OCI-M2 (cell line): ENCODE results near the gene ZNF771.

ENCODE experiments used
- DNase-seq: peaks from one replicate; lab custom pipeline; 2025; ENCODE audit not compliant: unreplicated experiment; lab: John Stamatoyannopoulos, UW

The ZNF771 gene

GRCh38 chr16:30407102-30407803, at the start of gene ZNF771:
Gene ZNF771, plus strand, starts transcription at chr16:30407606. Its CDS starts 448 bp downstream, at chr16:30408054.
- DNase-seq = peak; percentile 46

- no peak for DNase-seq
Measured at GRCh38 chr16:30357715-30358576, 49.5 kb upstream of the ZNF771 start.

GRCh38 chr16:30358577-30358936, 48.8 kb upstream of the ZNF771 start:
- DNase-seq = no peak

GRCh38 chr16:30358990-30359870, 48.2 kb upstream of the ZNF771 start:
- no peak for DNase-seq

GRCh38 chr16:30359871-30360170, 47.6 kb upstream of the ZNF771 start:
- DNase-seq = no peak

GRCh38 chr16:30361180-30361579, 46.2 kb upstream of the ZNF771 start:
- DNase-seq = no peak

GRCh38 chr16:30365200-30365599, 42.2 kb upstream of the ZNF771 start:
- no peak for DNase-seq

- no peak for DNase-seq
Measured at GRCh38 chr16:30366511-30366910, 40.9 kb upstream of the ZNF771 start.

- DNase-seq = no peak
Measured at GRCh38 chr16:30367349-30368009, 39.9 kb upstream of the ZNF771 start.

GRCh38 chr16:30368122-30368791, 39.1 kb upstream of the ZNF771 start:
- no peak for DNase-seq

- DNase-seq = no peak
Measured at GRCh38 chr16:30368792-30369090, 38.7 kb upstream of the ZNF771 start.

GRCh38 chr16:30369091-30369937, 38.1 kb upstream of the ZNF771 start:
- no peak for DNase-seq

GRCh38 chr16:30369938-30370455, 37.4 kb upstream of the ZNF771 start:
- no peak for DNase-seq

- DNase-seq = peak; percentile 98
Measured at GRCh38 chr16:30370456-30371247, 36.8 kb upstream of the ZNF771 start, which contains the start of gene TBC1D10B. Gene TBC1D10B, minus strand, starts transcription at chr16:30370494. Its CDS starts 311 bp downstream, at chr16:30370183.

GRCh38 chr16:30371248-30371816, 36.1 kb upstream of the ZNF771 start:
- DNase-seq = no peak

GRCh38 chr16:30372038-30372712, 35.2 kb upstream of the ZNF771 start:
- DNase-seq = no peak

GRCh38 chr16:30372725-30373124, 34.7 kb upstream of the ZNF771 start:
- no peak for DNase-seq

GRCh38 chr16:30374538-30374937, 32.9 kb upstream of the ZNF771 start, which contains the start of gene MYL11:
Gene MYL11, plus strand, starts transcription at chr16:30374802. Its CDS starts 56 bp downstream, at chr16:30374858.
- no peak for DNase-seq
